GM21576 (cell line): ENCODE results near the gene LSS.
"Not testable (repeated sequence)": the region's sequence is repeated elsewhere in the genome, so short reads cannot be mapped to it uniquely, and the experiment has no call there.

Experiments
- ATAC-seq: cut with Tn5 transposase; IDR thresholded peaks from one replicate; pipeline ENCODE4 v1.9.1; 2021; ENCODE audit warnings: mild to moderate bottlenecking, moderate library complexity; ENCODE audit not compliant: unreplicated experiment

The LSS gene

DNA sequence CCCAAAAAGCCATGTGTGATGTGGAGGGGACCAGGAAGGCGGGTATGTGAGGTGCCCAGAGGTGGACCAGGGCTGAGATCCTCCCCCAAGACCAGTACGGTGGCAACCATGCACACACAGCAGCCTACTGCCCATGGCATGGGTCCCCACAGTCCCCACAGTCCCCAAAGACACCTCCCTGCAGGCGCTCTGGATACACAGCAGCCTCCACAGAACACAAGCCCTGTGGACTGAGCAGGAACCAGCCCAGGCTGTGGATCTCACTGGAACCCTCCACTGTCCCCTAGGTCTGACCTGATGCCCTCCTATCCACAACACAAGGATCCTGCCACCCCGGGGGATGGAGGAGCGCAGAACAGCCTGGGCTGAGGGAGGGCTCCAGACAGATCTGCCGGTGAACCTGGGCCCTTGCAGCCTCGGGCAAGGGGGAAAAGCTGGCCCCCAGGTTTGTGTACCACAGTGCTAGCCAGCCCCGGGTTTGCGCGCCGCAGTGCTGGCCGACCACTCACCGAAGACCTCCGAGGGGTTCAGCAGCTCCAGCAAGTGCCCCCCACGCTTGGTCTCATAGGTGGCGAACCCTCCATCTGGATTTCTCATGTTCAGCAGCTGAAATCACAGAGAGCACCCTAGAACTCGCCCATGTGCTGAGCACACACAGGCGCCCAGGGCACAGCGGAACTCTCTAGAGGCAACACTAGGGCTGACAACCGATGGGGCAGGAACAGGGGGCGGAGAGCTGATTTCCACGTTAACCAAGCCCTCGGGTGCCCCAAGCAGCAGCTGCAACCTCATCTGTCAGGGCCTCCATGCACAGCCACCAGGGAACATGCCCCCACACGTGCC lies 22.2 kb downstream of the LSS start:
- ATAC-seq: no peak

DNA sequence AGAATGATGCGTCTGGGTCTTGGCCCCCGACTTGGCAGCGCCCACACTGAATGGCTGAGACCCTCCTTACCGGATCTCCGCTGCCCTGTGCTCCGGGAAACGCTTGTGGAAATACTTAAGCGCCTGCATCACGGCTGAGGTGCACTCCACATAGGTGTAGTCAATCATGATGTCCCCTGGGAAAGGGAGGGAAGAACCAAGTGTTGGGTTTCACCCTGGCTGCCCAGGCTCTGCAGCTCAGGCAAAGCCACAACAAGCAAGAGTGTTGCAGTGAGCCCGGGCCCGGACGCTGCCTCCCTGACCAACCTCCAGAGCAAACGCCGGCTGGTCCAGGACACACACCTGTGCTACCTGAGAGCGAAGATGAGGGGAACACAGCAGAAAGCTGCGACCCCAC lies 22.8 kb downstream of the LSS start:
- ATAC-seq: no peak

DNA sequence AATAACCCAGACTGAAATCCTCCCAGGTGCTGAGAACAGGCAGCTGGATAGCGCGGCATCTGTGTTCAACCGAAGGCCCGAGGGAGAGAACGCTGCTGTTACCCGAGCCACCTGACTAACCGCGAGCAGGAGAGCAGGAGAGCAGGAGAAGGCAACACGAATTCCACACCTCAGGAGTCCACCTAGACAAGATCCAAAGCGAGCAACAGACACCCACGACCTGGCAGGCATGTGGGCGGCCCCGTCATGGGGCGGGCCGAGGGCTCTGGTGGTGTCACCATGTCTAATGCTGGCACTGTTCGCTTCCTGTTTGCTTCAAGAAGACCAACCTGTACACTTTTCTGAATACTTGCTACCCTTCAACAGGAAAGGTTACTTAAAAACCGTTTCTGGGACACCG lies 23.4 kb downstream of the LSS start:
- no peak for ATAC-seq

- no peak for ATAC-seq
Observed at GRCh38 chr21:46203203-46203600, 25.4 kb downstream of the LSS start.

DNA sequence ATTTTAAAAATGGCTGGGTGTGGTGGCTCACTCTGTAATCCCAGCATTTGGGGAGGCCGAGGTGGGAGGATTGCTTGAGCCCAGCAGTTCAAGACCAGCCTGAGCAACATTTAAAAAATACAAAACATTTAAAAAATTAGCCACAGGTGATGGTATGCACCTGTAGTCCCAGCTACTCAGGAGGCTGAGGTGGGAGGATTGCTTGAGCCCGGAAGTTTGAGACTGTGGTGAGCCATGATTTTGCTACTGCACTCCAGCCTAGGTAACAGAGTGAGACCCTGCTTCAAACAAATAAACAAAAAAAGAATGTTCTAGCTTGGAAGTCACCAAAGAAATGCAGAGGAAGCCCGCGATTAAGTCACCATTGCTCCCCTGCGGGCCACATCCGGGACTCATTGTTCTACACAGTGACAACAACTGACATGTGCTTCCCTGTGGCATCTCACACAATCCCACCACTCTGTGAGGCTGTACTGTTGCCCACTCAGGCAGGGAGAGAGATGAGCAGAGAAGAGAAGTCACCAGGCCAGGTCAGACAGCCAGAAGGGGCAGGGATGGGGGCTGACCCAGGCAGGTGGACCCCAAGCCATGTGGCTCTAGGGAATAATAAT lies 25.9 kb downstream of the LSS start:
- no peak for ATAC-seq

- not testable (repeated sequence) for ATAC-seq
Observed at GRCh38 chr21:46200877-46201803, 27.4 kb downstream of the LSS start.

GRCh38 chr21:46199436-46200373 lies 28.9 kb downstream of the LSS start:
- ATAC-seq: no peak

DNA sequence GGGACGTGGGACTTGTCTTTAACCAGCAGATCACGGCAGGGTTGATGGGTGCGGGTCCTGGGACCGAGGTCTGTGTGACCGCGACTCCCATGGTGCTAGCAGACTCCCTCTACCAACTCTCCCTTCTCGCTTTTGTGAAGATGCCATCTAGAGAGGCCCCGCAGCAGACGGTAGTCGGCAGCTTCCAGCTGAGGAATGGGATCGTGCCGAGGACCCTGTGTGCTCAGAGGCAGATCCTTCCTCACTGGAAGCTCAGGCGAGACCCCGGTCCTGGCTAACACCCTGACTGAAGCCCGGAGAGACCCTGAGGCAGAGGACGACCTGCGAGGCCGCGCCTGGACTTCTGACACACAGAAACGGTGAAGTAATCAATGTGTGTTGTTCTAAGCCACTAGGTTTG lies 31.8 kb downstream of the LSS start:
- ATAC-seq: no peak

GRCh38 chr21:46195595-46196195 lies 32.9 kb downstream of the LSS start:
- no peak for ATAC-seq

- ATAC-seq: no peak
Observed at GRCh38 chr21:46194374-46195334, 33.9 kb downstream of the LSS start.

DNA sequence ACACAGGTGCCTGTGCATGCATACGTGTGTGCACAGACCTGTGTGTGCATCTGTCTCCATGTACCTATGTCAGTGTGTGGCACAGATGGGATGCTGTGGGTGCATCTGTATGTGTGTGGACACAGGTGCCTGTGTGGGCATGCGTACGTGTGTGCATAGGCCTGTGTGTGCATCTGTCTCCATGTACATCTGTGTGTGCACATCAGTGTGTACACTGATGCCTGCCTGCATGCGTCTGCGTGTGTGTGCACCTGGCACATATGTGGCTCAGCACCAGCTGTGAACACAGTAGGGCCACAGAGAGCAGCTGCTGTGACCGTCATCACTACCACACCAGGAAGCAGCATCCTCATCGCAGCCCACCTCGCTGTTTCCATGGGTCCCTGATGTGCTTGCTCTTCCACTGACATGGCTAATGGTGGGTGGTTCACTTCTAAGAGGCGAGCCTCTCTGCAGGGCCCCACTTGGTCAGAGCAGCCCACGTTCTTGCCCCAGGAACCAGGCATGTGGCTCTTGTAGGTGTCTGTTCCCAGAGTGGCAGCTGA lies 34.7 kb downstream of the LSS start:
- ATAC-seq: no peak

- no peak for ATAC-seq
Observed at GRCh38 chr21:46191686-46192575, 36.6 kb downstream of the LSS start.

GRCh38 chr21:46191257-46191685 lies 37.3 kb downstream of the LSS start:
- no peak for ATAC-seq

DNA sequence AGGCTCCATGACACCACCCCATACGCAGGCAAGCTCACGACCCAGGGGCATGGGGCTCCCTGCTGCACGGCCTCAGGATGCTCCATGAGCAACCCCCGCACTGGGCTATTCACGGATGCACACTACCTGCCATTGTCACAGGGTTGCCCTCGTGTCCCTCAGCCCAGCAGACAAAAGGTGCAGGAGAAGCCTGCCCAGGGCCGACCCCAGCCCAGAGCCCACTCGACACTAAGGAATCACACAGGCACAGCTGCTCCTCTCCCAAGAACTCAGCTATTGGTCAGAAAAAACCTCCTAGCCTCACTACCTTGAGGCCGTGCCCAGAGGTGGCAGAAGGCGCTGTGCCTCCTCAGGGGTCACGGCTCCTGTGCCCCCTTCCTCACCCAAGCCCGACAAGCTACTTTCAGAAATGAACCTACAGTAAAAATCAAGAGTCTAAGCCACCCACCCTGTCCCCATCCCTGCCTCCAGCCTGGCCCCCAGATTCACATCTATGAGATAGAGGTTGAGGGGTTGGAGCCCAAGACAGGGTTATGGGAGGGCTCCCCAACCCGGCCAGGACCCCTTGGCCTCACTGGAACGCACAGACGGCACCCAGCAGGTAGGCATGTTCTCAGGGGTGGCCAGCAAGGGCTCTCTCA lies 38.0 kb downstream of the LSS start:
- ATAC-seq: no peak

DNA sequence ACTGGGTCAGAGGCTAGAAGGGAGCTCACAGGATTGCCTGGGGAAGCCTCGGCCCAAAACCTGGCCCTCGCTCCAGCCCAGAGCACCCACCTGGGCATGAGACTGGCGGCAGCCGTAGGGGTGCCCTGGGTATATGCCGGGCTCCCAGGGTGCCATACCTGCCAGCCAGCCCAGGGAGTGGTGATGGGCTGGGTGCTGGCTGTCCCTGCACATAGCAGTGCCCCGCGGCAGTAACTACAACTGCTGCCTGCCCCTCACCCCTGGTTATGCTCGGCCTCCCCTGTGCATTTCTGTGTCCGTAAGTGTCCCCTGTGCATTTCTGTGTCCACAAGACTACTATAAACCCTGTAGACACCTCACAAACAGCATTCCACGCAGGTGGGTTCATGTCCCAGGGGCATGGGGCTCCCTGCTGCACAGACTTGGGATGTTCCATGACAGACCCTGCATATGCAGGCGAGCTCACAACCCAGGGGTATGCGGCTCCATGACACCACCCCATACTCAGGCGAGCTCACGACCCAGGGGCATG lies 38.5 kb downstream of the LSS start:
- ATAC-seq: no peak

GRCh38 chr21:46189213-46189958 lies 39.2 kb downstream of the LSS start:
- no peak for ATAC-seq
